Body of pancreas (tissue), 4 donors: ENCODE measurements around the gene MAPK8IP3. TPM values are rescaled to one million over a fixed set of nuclear protein-coding genes. Genes with fewer than 3 reads are reported as not detected.

Experiments used
- ATAC-seq: fragments of 150-250 bp; one replicate; pipeline ENCODE4 v1.9.1; 2016
- DNase-seq, 4 donors: peaks; one replicate each; pipeline ENCODE4 v3.0.0-alpha.2; 2019
- H3K27ac ChIP-seq, 4 donors: fragments of 200-600 bp; sonication (generic); 1 replicate in 3 of 4; 2 replicates in 1 of 4; pipeline versions ENCODE4 v1.5.1 to v1.6.1; 2016 to 2019; ENCODE audit warnings: mild to moderate bottlenecking in 1 of 4, mixed read lengths in 1 of 4, moderate library complexity in 1 of 4
- H3K27me3 ChIP-seq, 2 donors: fragments of 200-600 bp; sonication (generic); one replicate each; pipeline ENCODE4 v1.6.0; 2016; ENCODE audit warnings: mild to moderate bottlenecking in 1 of 2
- H3K36me3 ChIP-seq, 2 donors: fragments of 200-600 bp; sonication (generic); replicated peaks in 1 of 2; 2 replicates each; pipeline ENCODE4 v1.5.1; 2016; ENCODE audit warnings: low read depth in 2 of 2; ENCODE audit not compliant: insufficient read depth in 1 of 2
- H3K4me1 ChIP-seq: fragments of 200-600 bp; sonication (generic); one replicate; pipeline ENCODE4 v1.6.0; 2016
- H3K4me3 ChIP-seq, 2 donors: fragments of 200-600 bp; sonication (generic); 1 replicate in 1 of 2; 2 replicates in 1 of 2; pipeline ENCODE4 v1.5.1; 2016 to 2019
- H3K9me3 ChIP-seq, 3 donors: fragments of 200-600 bp; sonication (generic); 1 replicate in 2 of 3; 2 replicates in 1 of 3; pipeline ENCODE4 v1.5.1; 2016
- POLR2A ChIP-seq, 3 donors: fragments of 450-650 bp; IDR thresholded peaks; one replicate each; pipeline ENCODE4 v1.6.1; 2016; ENCODE audit warnings: antibody characterized with exemption in 3 of 3, mild to moderate bottlenecking in 2 of 3
- WGBS, 2 donors: methylation state at CpG; one replicate each; pipeline ENCODE4 v1.1.5; 2017; 5-methylcytosine and 5-hydroxymethylcytosine counted together
- intact Hi-C: fragments of 100-400 bp; cut with DNase I; formaldehyde crosslinking; loops from one replicate; pipeline ENCODE4 v1.15.1; 2023
- total RNA-seq, 2 donors: library from RNA; depleted of rRNA; stranded (reverse); fragments of >200 nt; gene quantifications; one replicate each; pipeline ENCODE4 v1.1.0, GENCODE V29; 2016
- TF ChIP-seq, protein P1 (sequence below), 7 experiments: fragments of 450-650 bp in 4 of 7; fragments of 200-600 bp in 3 of 7; sonication (generic) in 3 of 7; IDR thresholded peaks; one replicate each; pipeline ENCODE4 v1.5.1; 2016 to 2019; ENCODE audit warnings: antibody characterized with exemption in 7 of 7

MAPK8IP3 gene
- total RNA-seq, 2 donors from 2014 or later: 79.9 to 103 TPM

DNA sequence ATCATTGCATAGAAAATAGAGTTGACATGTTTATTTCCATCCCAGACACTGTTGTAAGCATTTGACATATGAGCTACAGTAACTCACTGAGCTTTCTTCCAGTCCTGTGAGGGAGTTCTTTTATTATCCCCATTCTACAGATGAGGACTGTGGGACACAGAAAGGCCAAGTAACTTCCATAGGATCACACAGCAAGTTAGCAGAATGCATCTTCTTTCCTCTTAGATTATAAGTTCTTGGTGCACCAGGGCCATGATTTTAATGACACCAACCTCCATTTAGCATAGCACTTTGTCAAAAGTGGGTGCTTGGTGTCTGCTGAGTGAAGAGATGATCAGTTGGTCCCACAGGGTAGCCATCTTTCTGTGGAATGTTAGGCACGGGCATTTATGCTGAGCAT lies 15.2 kb upstream of the MAPK8IP3 start:
- H3K27ac ChIP-seq: peak overlapping the region in 3 of 4 donors; percentile 31 to 86 (median 85)
- H3K36me3 ChIP-seq: peaks cover 0 to 9% of the 10 kb centered on the region in 2 donors
- intact Hi-C loops: no loop called here
- WGBS, 2 donors: 79% methylated on average over 1 of the region's 1 CpG
- DNase-seq (no peak), ATAC-seq (no peak)
- H3K4me1 ChIP-seq: peaks cover 33% of the 10 kb centered on the region
- no peaks in the 10 kb centered on the region for H3K9me3 ChIP-seq
- TF ChIP-seq POLR2A (IDR thresholded peaks at IDR 0.05): no peak
- TF ChIP-seq, protein P1, sequence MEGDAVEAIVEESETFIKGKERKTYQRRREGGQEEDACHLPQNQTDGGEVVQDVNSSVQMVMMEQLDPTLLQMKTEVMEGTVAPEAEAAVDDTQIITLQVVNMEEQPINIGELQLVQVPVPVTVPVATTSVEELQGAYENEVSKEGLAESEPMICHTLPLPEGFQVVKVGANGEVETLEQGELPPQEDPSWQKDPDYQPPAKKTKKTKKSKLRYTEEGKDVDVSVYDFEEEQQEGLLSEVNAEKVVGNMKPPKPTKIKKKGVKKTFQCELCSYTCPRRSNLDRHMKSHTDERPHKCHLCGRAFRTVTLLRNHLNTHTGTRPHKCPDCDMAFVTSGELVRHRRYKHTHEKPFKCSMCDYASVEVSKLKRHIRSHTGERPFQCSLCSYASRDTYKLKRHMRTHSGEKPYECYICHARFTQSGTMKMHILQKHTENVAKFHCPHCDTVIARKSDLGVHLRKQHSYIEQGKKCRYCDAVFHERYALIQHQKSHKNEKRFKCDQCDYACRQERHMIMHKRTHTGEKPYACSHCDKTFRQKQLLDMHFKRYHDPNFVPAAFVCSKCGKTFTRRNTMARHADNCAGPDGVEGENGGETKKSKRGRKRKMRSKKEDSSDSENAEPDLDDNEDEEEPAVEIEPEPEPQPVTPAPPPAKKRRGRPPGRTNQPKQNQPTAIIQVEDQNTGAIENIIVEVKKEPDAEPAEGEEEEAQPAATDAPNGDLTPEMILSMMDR (IDR thresholded peaks at IDR 0.05): no peak
- H3K27me3 ChIP-seq: no peaks in the 10 kb centered on the region
- no peak overlapping the region for H3K4me3 ChIP-seq

DNA sequence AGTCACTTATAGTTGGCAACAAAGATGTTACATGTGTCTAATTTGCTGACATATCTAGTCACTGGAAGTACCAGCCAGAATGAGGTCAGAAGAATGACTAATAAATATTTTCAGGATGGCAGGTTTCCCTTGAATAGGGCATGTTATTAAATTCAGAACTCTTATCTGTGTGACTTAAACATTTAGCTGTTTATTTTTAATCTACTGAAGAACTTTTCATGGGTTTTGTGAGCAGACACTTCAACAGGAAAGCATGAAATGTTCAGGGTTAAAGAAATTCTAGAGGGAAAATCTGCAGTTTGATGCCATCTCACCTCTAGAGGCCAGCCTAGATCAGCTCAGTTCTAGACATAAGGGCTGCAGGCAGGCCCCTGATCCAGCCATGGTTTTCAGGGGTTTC lies 14.7 kb upstream of the MAPK8IP3 start:
- Histone ChIP-seq H3K9me3 (no peaks in the 10 kb centered on the region), H3K27ac (peak overlapping the region in 3 of 4 donors; percentile 31 to 86 (median 85)), H3K4me3 (no peak overlapping the region), H3K4me1 (peaks cover 33% of the 10 kb centered on the region), H3K27me3 (no peaks in the 10 kb centered on the region), H3K36me3 (peaks cover 0 to 9% of the 10 kb centered on the region in 2 donors)
- intact Hi-C loops: no loop called here
- ATAC-seq: no peak
- TF ChIP-seq, protein P1 (IDR thresholded peaks at IDR 0.05): no peak
- no peak for TF ChIP-seq POLR2A (IDR thresholded peaks at IDR 0.05)
- no peak for DNase-seq

DNA sequence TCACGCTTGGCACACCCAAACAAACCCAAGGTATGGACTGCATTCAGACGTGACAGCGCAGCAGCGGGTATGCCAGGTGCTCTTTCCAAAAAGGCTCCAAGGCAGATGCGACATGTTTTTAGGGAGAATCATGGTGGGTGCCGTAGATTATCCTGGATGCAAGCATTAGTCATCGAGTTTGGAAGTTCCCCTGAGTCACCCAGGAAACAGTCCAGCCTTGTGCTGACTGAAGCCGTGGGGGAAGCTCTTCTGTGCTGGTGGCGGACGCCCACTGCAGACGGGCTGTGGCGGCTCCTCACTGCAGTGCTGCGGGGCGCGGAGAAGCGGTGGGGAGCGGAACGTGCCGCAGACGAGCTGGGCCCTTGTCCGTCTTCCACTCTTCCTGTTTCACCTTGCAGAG lies 14.0 kb upstream of the MAPK8IP3 start:
- DNase-seq: no peak
- Histone ChIP-seq H3K27me3 (no peaks in the 10 kb centered on the region), H3K36me3 (peaks cover 0 to 12% of the 10 kb centered on the region in 2 donors), H3K27ac (peak overlapping the region in 1 of 4 donors; percentile 85), H3K4me1 (peaks cover 33% of the 10 kb centered on the region), H3K9me3 (no peaks in the 10 kb centered on the region), H3K4me3 (no peak overlapping the region)
- ATAC-seq: no peak
- 90 to 92% methylated on average over 21 of the region's 21 CpGs for WGBS, 2 donors
- TF ChIP-seq POLR2A (IDR thresholded peaks at IDR 0.05): no peak
- intact Hi-C loops: no loop called here

DNA sequence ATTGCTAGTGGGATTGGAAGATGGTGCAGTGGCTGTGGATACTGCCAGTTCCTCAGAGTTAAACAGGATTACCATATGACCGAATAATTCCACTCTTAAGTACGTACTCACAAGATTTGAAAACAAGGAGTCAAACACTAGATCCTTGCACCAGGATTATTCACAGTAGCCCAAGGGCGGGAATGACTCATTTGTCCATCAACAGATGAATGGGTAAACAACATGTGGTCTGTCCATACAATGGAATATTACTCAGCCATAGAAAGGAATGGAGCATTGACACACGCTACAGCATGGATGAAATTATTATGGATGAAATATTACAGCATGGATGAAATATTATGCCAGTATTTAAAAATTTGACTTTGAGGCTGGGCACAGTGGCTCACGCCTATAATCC lies 9.1 kb upstream of the MAPK8IP3 start:
- DNase-seq (no peak), ATAC-seq (no peak)
- no peak overlapping the region for H3K27ac ChIP-seq
- 92 to 97% methylated on average over 5 of the region's 5 CpGs for WGBS, 2 donors
- H3K4me1 ChIP-seq: no peaks in the 10 kb centered on the region
- intact Hi-C loops: no loop called here
- no peaks in the 10 kb centered on the region for H3K9me3 ChIP-seq
- H3K4me3 ChIP-seq: no peak overlapping the region
- no peak for TF ChIP-seq POLR2A (IDR thresholded peaks at IDR 0.05)
- TF ChIP-seq, protein P1 (IDR thresholded peaks at IDR 0.05): no peak
- peaks cover 0 to 19% of the 10 kb centered on the region in 2 donors for H3K36me3 ChIP-seq
- H3K27me3 ChIP-seq: no peaks in the 10 kb centered on the region

DNA sequence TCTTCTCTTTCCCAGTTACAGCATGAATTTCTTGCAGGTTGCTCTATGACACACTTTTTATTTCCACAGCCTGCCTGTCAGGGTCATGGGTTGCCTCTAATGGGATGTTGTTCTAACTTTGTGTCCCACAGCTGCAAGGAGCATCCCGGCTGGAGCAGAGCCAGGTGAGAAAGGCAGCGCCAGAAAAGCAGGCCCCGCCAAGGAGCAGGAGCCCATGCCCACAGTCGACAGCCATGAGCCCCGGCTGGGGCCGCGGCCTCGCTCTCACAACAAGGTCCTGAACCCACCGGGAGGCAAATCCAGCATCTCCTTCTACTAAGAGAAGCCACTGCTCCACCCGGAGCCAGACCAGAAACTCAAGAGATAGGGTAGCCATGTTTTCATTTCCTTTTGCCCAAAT lies 7.3 kb upstream of the MAPK8IP3 start:
- peaks cover 0 to 13% of the 10 kb centered on the region in 2 donors for H3K36me3 ChIP-seq
- 89 to 96% methylated on average over 4 to 10 of the region's 10 CpGs for WGBS, 2 donors
- no peaks in the 10 kb centered on the region for H3K9me3 ChIP-seq
- no peaks in the 10 kb centered on the region for H3K4me1 ChIP-seq
- H3K4me3 ChIP-seq: no peak overlapping the region
- DNase-seq (no peak), ATAC-seq (no peak)
- H3K27me3 ChIP-seq: no peaks in the 10 kb centered on the region
- no peak for TF ChIP-seq POLR2A (IDR thresholded peaks at IDR 0.05)
- TF ChIP-seq, protein P1 (IDR thresholded peaks at IDR 0.05): no peak
- intact Hi-C loops: no loop called here
- no peak overlapping the region for H3K27ac ChIP-seq
